Osteocyte (in vitro differentiated cells): Measurements from ENCODE around the gene KRT4. TPM values are rescaled to one million over a fixed set of nuclear protein-coding genes. Genes with fewer than 3 reads are reported as not detected.

Experiments used
- DNase-seq: peaks from one replicate; pipeline ENCODE4 v3.0.0; 2021; ENCODE audit warnings: mixed read lengths; ENCODE audit not compliant: unreplicated experiment; ENCODE audit errors: extremely low spot score
- H3K27ac Mint-ChIP-seq: one replicate; pipeline ENCODE4 v1.8.0; 2021; ENCODE audit warnings: mild to moderate bottlenecking, mixed read lengths; ENCODE audit not compliant: unreplicated experiment
- H3K27me3 Mint-ChIP-seq: one replicate; pipeline ENCODE4 v1.8.0; 2021; ENCODE audit warnings: mixed read lengths; ENCODE audit not compliant: unreplicated experiment
- H3K36me3 Mint-ChIP-seq: one replicate; pipeline ENCODE4 v1.8.0; 2021; ENCODE audit warnings: mixed read lengths; ENCODE audit not compliant: unreplicated experiment
- H3K4me1 Mint-ChIP-seq: one replicate; pipeline ENCODE4 v1.8.0; 2021; ENCODE audit warnings: mixed read lengths; ENCODE audit not compliant: unreplicated experiment
- H3K4me3 Mint-ChIP-seq: one replicate; pipeline ENCODE4 v1.8.0; 2021; ENCODE audit warnings: mild to moderate bottlenecking, moderate library complexity, mixed read lengths; ENCODE audit not compliant: unreplicated experiment
- H3K9me3 Mint-ChIP-seq: one replicate; pipeline ENCODE4 v1.8.0; 2021; ENCODE audit warnings: mixed read lengths; ENCODE audit not compliant: unreplicated experiment
- total RNA-seq: library from RNA; stranded (reverse); gene quantifications from 2 replicates; pipeline ENCODE4 v1.2.1, GENCODE V29; 2021
- TF ChIP-seq, protein P1 (sequence below): fragments of 200-600 bp; sonication (generic); IDR thresholded peaks from 2 replicates; pipeline ENCODE4 v1.5.0; 2021; ENCODE audit warnings: antibody characterized with exemption, mild to moderate bottlenecking, moderate library complexity

KRT4 gene
- total RNA-seq, 1 donor from 2014 or later, result not detected

DNA sequence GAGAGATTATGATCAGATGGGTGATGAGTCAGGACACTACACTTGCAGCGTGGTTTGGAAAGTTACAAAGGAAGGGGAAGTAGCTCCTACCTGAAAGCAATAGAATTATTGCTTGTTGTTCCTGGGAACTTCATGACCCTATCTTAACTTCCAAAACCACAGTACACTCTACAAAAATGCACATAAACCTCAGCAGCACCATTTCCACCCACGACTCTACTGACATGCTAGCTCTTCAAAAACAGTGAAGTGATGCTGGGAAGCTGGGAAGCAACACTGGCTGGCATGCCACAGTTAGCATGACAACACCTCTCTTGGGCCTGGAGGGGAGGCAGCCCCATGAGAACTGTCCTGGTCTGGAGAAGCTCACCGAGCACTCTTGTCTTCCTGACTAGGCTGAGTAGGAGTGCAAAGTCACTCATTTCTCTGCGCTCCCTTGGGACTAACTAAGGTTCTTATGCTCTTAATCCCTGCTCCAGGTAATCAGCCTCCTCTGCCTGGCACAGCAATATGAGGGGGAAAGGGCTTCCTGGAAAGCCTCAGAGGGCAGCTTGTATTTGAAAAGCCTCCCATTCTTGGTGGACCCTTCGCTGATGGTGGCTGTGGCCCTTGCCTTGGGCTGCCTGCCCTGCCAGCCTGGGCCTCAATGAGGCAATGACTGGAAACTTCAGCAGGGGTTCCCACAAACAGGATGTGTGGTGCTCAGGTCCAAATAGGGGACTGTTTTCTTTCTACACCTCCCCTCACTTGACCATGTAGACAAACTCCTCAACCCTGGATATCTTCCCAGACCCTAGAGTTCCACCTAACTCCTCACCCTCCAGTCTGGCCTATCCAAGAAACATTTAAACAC, 19.2 kb downstream of the KRT4 start:
- H3K4me3 Mint-ChIP-seq, result no peak overlapping the region
- DNase-seq, result no peak

GRCh38 chr12:52792185-52793029, 21.5 kb downstream of the KRT4 start:
- no peaks in the 10 kb centered on the region for H3K36me3 Mint-ChIP-seq
- H3K9me3 Mint-ChIP-seq, result no peaks in the 10 kb centered on the region
- no peak for DNase-seq
- TF ChIP-seq, protein P1, sequence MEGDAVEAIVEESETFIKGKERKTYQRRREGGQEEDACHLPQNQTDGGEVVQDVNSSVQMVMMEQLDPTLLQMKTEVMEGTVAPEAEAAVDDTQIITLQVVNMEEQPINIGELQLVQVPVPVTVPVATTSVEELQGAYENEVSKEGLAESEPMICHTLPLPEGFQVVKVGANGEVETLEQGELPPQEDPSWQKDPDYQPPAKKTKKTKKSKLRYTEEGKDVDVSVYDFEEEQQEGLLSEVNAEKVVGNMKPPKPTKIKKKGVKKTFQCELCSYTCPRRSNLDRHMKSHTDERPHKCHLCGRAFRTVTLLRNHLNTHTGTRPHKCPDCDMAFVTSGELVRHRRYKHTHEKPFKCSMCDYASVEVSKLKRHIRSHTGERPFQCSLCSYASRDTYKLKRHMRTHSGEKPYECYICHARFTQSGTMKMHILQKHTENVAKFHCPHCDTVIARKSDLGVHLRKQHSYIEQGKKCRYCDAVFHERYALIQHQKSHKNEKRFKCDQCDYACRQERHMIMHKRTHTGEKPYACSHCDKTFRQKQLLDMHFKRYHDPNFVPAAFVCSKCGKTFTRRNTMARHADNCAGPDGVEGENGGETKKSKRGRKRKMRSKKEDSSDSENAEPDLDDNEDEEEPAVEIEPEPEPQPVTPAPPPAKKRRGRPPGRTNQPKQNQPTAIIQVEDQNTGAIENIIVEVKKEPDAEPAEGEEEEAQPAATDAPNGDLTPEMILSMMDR, result no peak
- H3K27ac Mint-ChIP-seq, result no peak overlapping the region
- no peak overlapping the region for H3K4me3 Mint-ChIP-seq
- peaks cover 25% of the 10 kb centered on the region for H3K27me3 Mint-ChIP-seq
- H3K4me1 Mint-ChIP-seq, result no peaks in the 10 kb centered on the region

More for the DNA sequence above, 19.2 kb downstream of the KRT4 start:
- Mint-ChIP-seq H3K4me1 (no peaks in the 10 kb centered on the region), H3K27ac (no peak overlapping the region), H3K36me3 (no peaks in the 10 kb centered on the region), H3K27me3 (peaks cover 27% of the 10 kb centered on the region), H3K9me3 (no peaks in the 10 kb centered on the region)
- TF ChIP-seq, protein P1, result no peak

- DNase-seq, result no peak
- Mint-ChIP-seq H3K4me3 (no peak overlapping the region), H3K36me3 (no peaks in the 10 kb centered on the region), H3K27me3 (peaks cover 30% of the 10 kb centered on the region), H3K27ac (no peak overlapping the region), H3K4me1 (no peaks in the 10 kb centered on the region), H3K9me3 (no peaks in the 10 kb centered on the region)
- TF ChIP-seq, protein P1, result no peak
Measured at GRCh38 chr12:52791271-52792184, 22.4 kb downstream of the KRT4 start.

DNA sequence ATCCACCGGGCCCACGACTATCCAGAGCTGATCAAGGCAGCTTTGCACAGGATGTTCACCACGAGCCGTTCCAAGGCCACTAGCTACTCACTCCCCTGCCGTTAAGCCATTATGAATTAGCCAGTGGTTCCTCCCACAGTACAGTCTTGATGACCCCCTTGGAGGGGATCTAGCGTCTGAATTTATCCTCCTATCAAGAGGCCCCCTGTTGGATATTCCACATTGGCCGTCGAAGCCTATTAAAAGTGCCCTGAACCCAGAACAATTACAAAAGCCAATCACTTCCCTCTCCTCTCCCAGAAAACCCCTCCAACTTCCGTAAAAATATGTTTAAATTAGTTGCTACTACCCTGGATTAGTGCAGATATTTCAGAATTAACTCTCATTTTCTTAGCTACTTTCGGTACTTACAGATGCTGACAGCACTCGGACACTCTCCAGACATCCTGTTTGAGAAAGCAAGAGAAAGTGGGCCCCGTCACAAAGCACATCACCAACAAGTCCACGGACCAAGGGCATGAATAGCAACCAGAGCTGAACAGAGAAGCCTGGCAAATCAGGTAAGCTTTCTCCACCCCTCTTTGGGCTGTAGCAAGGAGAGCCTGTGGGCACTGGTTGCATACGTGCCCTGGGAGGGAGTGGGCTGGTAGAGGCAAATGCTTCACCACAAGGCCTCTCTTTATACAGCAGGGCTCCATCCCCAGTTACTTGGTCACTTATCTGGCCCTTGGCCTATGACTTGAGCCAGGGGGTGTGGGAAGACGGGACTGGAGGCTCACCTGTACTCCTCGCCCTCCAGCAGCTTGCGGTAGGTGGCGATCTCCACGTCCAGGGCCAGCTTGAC, 23.3 kb downstream of the KRT4 start:
- peaks cover 33% of the 10 kb centered on the region for H3K27me3 Mint-ChIP-seq
- TF ChIP-seq, protein P1, result no peak
- H3K4me1 Mint-ChIP-seq, result no peaks in the 10 kb centered on the region
- H3K4me3 Mint-ChIP-seq, result no peak overlapping the region
- no peaks in the 10 kb centered on the region for H3K36me3 Mint-ChIP-seq
- no peak for DNase-seq
- no peak overlapping the region for H3K27ac Mint-ChIP-seq
- no peaks in the 10 kb centered on the region for H3K9me3 Mint-ChIP-seq
